Non-pigmented ciliary epithelial cell (primary cell): Measurements from ENCODE around the gene TTC1.
"Not testable (repeated sequence)": the region's sequence is repeated elsewhere in the genome, so short reads cannot be mapped to it uniquely, and the experiment has no call there.

ENCODE experiments used
- DNase-seq: peaks from one replicate; pipeline ENCODE4 v3.0.0-alpha.2; 2010; ENCODE audit warnings: low read depth

The TTC1 gene, protein sequence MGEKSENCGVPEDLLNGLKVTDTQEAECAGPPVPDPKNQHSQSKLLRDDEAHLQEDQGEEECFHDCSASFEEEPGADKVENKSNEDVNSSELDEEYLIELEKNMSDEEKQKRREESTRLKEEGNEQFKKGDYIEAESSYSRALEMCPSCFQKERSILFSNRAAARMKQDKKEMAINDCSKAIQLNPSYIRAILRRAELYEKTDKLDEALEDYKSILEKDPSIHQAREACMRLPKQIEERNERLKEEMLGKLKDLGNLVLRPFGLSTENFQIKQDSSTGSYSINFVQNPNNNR

GRCh38 chr5:160008877-160009590, at the start of gene TTC1:
Gene TTC1 (plus strand): TSS chr5:160009139. CDS start chr5:160010529, 1,390 bp downstream.
- peak; percentile 96 for DNase-seq

DNA sequence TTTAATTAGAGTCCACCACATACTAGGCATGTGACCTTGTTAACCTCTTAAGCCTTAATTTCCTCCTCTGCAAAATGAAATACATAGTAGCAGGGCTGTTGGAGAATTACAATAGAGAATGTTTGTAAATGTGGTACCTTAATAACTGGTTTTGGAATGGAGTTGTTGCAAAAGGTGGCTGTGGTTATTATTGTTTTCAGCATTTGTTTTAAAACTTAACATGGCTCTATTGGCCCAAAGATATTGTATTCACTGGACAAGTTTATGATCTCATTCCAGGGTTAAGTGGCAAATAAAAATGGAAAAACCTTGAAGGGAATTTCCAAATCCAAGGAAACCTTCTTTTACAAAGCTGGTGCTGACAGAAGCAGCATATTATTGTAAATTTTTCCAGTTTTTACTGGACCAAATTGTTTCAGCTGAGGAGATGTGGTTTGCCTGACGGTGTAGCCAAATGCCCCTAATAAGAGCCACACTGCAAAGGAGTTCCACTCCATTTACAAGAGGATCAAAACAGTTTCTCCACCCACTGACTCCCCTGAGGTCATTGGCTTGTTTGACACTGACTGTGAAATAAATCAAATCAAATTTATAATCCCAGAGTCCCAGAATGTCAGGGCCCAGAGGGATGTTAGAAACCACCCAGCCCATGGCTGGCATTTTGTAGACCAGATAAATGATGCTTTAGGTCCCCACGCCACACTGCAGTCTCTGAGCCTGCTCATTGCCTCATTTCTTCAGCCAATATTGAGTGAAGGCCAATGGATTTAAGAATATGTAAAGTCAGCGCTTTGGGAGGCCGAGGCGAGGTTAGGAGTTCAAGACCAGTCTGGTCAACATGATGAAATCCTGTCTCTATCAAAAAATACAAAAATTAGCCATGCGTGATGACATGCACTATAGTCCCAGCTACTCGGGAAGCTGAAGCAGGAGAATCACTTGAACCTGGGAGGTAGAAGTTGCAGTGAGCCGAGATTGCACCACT, 47.5 kb upstream of the TTC1 start:
- DNase-seq = no peak

DNA sequence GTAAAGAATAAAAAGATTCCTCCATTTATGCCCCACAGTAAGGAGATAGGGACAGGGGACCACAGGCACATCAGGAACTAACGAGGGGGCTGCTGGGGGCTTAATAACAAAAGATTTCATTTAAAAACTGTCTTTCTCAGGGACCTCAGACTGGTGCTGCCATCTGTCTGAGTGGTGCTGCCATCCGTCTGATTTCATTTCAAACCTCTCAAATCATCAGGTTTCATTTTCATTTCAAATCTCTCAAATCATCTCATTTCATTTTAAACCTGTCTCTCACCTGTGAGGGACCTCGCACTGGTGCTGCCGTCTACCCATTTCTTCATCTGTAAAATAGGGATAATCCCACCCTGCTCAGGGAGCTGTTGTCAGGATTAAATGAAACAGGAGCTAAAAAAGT, 46.7 kb upstream of the TTC1 start:
- no peak for DNase-seq

DNA sequence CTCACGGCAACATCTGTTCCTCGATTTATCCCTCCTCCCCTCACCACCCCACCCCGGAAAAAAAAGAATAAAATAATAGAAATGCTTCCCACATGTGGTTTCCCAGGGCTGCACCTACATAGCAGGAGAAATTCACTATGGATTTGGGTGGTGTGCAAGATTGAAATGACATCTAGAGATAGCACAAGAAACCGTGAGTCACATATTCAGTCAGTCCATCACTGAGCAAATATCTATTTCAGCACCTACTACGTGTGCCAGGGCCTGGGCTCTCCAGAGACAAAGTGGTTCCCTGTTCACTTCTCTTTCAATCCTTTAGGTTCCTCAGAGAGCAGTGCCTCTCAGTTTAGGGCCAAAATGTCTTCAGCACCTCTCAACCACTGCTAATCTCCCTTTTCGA, 45.0 kb upstream of the TTC1 start:
- DNase-seq = no peak

DNA sequence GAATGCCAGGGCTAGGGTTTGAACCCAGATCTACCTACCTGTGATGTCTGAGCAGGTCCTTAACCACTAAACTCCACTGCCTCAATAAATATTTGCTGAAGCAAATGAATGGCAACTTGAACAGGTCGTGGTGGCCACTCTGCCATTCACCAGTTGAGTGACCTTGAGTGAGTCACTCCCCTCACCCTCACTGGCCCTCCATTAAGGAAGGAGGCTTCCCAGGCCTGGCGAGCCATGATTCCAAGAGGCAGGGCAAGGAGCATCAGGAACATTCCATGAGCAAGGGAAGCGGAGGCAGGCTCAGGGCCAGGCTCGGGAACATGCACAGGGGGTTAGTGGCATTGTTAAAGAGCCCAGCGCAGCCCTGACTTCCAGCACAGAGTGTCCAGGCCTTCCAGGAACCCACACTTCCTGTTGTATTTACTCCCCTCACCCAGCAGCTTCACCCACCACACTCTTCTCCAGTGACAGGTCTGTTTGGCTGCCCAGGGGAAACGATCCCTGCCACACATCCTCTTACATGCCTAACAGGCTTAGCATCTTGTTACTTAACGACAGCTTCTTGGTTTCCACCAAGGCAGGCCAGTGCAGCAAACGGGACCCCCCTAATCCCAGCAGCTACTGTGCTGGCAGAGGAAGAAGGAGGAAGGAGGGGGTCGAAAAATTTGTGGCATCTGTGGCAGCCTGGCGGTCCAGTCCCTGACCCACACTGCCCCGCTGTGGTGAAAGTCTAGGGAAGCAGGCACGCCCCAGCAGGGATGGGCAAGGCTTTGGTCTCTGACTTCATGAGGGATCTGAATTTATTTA, 43.7 kb upstream of the TTC1 start:
- DNase-seq = peak; percentile 35

- DNase-seq = not testable (repeated sequence)
Measured at GRCh38 chr5:159965838-159966128, 43.2 kb upstream of the TTC1 start.

DNA sequence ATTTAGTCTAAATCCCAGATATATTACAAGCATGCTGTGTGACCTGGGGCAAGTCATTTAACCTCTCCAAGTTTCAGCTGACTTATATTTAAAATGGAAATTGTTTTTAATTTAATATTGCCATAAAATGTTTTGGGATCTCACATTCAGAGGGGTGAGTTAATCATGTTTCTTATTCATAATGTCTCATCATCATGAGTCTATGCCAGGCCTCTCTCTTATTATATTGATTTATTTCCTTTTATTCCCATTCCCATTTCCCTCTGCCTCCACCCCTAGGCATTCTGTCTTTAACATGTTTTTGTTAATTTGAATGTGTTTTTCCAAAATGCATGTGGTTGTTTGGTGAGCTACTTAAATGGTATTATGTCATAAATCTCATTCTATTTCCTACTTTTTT, 39.0 kb upstream of the TTC1 start:
- DNase-seq = no peak

- DNase-seq = peak; percentile 49
Measured at GRCh38 chr5:159971038-159971437, 37.9 kb upstream of the TTC1 start.

DNA sequence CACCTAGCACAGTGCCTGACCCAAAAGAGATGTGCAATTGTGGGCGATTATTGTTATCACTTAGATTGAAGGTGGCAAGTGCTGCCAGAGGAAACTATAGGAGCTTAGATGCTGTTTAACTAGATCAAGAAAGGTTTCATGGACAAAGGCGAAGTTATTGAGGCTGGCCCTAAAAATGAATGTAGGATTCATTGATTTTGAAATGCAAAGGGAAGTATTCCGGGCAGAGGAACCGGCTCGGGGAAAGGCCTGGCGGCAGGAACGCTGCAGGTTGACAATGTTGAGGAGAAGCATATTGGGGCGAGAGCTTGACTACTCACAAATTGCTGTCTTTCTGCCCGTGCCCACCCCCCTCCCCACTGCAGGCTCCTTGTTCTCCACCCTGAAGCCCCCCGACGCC, 37.4 kb upstream of the TTC1 start:
- DNase-seq = no peak

- no peak for DNase-seq
Measured at GRCh38 chr5:159971931-159972461, 36.9 kb upstream of the TTC1 start.

- no peak for DNase-seq
Measured at GRCh38 chr5:159972538-159973362, 36.2 kb upstream of the TTC1 start.

GRCh38 chr5:159975462-159976019, 33.4 kb upstream of the TTC1 start:
- DNase-seq = peak; percentile 94

GRCh38 chr5:159976921-159977320, 32.0 kb upstream of the TTC1 start:
- DNase-seq = no peak

GRCh38 chr5:159978358-159978757, 30.6 kb upstream of the TTC1 start:
- DNase-seq = no peak

GRCh38 chr5:159982421-159983173, 26.3 kb upstream of the TTC1 start:
- DNase-seq = no peak

GRCh38 chr5:159987031-159987674, 21.8 kb upstream of the TTC1 start:
- peak; percentile 13 for DNase-seq

GRCh38 chr5:159990506-159990905, 18.4 kb upstream of the TTC1 start:
- DNase-seq = no peak

- no peak for DNase-seq
Measured at GRCh38 chr5:159992566-159992965, 16.4 kb upstream of the TTC1 start.

DNA sequence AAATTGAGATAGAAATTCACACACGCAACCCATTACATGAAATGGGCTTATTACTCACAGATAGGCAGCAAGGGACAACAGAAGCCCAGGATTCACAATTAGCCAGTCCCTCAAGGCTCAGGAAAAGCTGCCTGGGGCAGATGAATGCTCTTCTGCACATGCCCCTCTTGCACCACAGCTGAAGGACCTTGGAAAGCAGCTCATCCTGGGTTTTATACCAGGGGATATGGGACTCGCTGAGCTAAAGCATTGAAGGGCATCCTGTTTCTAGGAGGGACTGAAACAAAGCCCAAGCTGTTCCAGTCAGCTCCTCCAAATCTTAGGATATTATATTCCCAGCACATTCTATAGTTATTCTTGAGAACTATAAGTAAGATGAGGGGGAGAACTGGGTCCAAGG, 15.7 kb upstream of the TTC1 start:
- DNase-seq = no peak
